ENCODE measurements around the gene ESR1.
"Not testable (repeated sequence)": the region's sequence is repeated elsewhere in the genome, so short reads cannot be mapped to it uniquely, and the experiment has no call there.

Gene ESR1

GRCh38 chr6:151998784-151999183 is 191.3 kb downstream of the ESR1 start:
- DNase-seq: no peak

GRCh38 chr6:151999194-151999593 is 191.7 kb downstream of the ESR1 start:
- DNase-seq: no peak

- no peak for DNase-seq
These were observed 193.9 kb downstream of the ESR1 start for GRCh38 chr6:152001408-152001807.

- DNase-seq: no peak
These were observed 194.8 kb downstream of the ESR1 start for GRCh38 chr6:152002306-152002705.

- no peak for DNase-seq
These were observed 196.6 kb downstream of the ESR1 start for GRCh38 chr6:152004036-152004566.

- DNase-seq: no peak
These were observed 197.4 kb downstream of the ESR1 start for GRCh38 chr6:152004896-152005295.

GRCh38 chr6:152008779-152009178 is 201.3 kb downstream of the ESR1 start:
- DNase-seq: no peak

- DNase-seq: no peak
These were observed 204.7 kb downstream of the ESR1 start for GRCh38 chr6:152012227-152012626.

GRCh38 chr6:152018876-152019275 is 211.4 kb downstream of the ESR1 start:
- no peak for DNase-seq

GRCh38 chr6:152022303-152022702 is 214.8 kb downstream of the ESR1 start:
- no peak for DNase-seq

GRCh38 chr6:152023613-152024012 is 216.1 kb downstream of the ESR1 start:
- DNase-seq: no peak

GRCh38 chr6:152026291-152026690 is 218.8 kb downstream of the ESR1 start:
- DNase-seq: no peak

- not testable (repeated sequence) for DNase-seq
These were observed 219.3 kb downstream of the ESR1 start for GRCh38 chr6:152026744-152027143.

- DNase-seq: not testable (repeated sequence)
These were observed 226.3 kb downstream of the ESR1 start for GRCh38 chr6:152033765-152034164.

GRCh38 chr6:152034631-152035030 is 227.1 kb downstream of the ESR1 start:
- DNase-seq: no peak

- DNase-seq: no peak
These were observed 238.6 kb downstream of the ESR1 start for GRCh38 chr6:152046118-152046517.

- DNase-seq: no peak
These were observed 241.4 kb downstream of the ESR1 start for GRCh38 chr6:152048921-152049320.

- DNase-seq: no peak
These were observed 242.0 kb downstream of the ESR1 start for GRCh38 chr6:152049502-152049901.

GRCh38 chr6:152050451-152051195 is 243.1 kb downstream of the ESR1 start:
- DNase-seq: no peak

- no peak for DNase-seq
These were observed 244.6 kb downstream of the ESR1 start for GRCh38 chr6:152052061-152052460.

- DNase-seq: no peak
These were observed 245.8 kb downstream of the ESR1 start for GRCh38 chr6:152053332-152053731.

GRCh38 chr6:152054441-152054840 is 247.0 kb downstream of the ESR1 start:
- no peak for DNase-seq

GRCh38 chr6:152055517-152055916 is 248.0 kb downstream of the ESR1 start:
- no peak for DNase-seq

- no peak for DNase-seq
These were observed 250.5 kb downstream of the ESR1 start for GRCh38 chr6:152057832-152058498.
